Dedifferentiated amniotic fluid mesenchymal stem cell (primary cell): Measurements from ENCODE around the gene GDPD4.

Experiments
- DNase-seq: peaks from one replicate; pipeline ENCODE4 v3.0.0-alpha.2; 2016; ENCODE audit errors: extremely low spot score

The GDPD4 gene

GRCh38 chr11:77191823-77192495 is 109.5 kb downstream of the GDPD4 start:
- no peak for DNase-seq

DNA sequence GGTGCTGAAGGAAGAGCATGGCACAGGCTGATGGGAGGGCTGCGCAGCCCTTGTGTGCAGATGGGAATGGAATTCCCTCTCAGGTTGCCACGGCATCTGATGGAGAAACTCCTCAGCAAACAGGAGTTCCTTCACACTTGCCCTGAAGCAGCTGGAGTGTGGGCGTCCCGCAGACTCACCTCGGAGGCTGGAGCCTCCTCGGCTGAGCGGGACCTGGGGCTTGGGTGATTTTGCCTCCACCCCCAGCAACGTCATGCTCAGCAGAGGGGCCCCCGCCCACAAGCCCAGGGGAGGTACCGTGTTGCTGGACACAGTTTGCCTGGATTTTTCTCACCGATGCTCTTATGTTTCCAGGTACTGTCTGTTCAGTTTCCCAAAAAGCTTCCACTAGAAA is 110.1 kb downstream of the GDPD4 start:
- no peak for DNase-seq

GRCh38 chr11:77190331-77191075 is 111.0 kb downstream of the GDPD4 start:
- no peak for DNase-seq

DNA sequence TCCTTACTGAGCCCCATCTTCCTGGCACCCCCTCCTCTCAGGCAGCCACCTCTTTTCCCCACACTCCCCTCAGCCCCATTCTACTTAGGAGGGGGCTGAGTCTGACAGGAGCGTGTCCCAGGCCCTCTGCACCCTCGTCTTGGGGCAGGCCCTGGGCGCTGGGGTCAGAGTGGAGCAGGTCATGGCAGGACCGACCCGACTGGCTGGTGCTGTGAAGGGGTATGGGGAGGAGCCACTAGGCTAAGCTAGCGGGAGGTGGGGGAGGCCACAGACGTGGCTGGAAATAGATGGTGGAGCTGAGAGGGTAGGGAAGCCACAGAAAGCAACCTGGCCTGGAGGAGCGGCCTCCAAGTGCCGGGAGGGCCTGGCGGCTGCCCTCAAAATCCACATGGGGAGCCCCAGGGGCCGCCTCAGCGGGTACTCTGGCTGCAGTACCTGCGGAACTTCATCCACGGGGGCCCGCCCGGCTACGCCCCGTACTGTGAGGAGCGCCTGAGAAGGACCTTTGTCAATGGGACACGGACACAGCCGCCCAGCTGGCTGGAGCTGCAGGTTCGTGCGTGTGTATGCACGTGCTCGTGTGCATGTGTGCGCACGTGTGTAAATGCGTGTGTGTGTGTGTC is 111.8 kb downstream of the GDPD4 start:
- DNase-seq, result no peak

- no peak for DNase-seq
Observed at GRCh38 chr11:77188633-77189491, 112.6 kb downstream of the GDPD4 start.

DNA sequence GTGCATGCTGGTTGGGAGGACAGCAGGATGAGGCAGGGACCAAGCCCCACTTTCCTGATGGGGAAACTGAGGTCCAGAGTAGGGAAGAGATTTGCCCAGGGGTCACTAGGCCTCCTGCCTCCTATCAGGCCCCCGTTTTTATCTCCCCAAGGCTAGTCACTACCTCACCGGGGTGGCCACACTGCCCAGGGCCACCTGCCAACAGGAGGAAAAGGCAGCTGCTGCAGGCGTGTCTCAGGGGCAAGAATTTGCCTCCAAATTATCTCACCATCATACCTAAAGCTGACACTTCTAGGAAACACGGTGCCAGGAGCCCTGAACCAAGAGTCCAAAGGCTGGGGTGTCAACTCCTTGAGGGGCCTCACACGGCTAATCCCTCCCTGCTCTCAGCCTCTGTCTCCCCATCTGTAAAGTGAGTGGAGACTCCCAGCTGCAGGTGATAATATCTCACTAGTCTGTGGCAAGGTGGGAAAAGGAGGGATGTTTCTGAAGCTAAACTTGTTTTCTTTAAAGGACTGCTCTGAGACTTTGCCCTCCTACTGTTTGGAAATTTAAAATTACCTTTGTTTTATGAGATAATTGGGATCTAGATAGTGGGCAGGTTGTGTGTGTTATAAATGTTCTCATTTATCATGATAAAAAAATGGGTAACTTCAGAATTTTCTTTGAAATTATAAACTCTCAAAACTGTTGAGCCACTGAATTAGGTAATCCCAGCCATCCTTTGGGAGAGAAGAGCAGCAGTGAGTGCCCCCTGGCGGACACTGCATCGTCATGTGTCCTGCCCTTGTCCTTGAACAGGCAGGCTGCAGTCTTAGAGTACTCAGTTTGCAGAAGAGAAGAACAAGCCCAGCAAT is 113.5 kb downstream of the GDPD4 start:
- DNase-seq, result peak; percentile 81

- DNase-seq, result no peak
Observed at GRCh38 chr11:77187111-77187750, 114.3 kb downstream of the GDPD4 start.

DNA sequence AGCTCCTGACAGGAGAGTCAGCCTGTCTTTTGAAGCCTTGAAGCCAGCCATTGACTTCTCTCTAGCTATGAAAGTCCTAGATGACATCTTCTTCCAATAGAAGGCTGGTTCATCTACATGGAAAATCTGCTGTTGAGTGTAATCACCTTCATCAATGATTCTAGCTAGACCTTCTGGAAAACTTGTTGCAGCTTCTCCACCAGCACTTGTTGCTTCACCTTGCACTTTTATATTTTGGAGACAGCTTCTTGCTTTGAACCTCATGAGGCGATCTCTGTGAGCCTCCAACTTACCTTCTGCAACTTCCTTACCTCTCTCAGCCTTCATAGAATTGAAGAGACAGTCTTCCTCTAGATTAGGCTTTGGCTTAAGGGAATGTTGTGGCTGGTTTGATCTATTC is 115.2 kb downstream of the GDPD4 start:
- DNase-seq, result no peak

DNA sequence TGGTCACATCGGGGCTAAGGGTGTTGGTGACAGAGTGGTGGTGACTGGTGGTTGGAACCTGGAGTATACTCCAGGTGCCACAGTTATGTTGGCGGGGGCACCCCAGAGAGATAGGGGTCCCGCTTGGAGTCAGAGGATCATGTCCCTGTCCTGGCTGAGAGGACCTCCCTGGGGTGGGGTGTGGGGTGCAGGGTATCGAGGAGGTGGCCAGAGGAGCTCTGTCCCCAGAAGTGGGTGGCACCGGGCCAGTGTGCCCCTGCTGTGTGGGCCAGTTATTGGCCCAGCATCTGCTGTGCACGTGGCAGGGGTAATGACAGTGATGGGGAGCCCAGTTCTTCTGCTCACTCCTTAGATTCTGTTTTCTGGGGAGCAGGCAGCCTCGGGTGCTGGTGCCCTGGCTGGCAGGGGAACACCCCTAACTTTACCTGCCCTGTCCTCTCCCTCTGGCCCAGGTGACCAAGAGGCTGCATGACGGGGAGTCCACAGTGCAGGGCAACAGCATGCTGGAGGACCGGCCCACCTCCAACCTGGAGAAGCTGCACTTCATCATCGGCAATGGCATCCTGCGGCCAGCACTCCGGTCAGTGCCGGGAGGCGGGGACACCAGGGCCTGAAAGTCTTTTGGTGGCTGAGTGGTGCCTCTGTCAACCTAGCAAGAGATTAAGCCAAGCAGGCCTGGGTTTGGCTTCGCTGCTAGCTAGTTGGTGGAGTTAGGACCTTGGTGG is 117.2 kb downstream of the GDPD4 start:
- DNase-seq, result no peak

DNA sequence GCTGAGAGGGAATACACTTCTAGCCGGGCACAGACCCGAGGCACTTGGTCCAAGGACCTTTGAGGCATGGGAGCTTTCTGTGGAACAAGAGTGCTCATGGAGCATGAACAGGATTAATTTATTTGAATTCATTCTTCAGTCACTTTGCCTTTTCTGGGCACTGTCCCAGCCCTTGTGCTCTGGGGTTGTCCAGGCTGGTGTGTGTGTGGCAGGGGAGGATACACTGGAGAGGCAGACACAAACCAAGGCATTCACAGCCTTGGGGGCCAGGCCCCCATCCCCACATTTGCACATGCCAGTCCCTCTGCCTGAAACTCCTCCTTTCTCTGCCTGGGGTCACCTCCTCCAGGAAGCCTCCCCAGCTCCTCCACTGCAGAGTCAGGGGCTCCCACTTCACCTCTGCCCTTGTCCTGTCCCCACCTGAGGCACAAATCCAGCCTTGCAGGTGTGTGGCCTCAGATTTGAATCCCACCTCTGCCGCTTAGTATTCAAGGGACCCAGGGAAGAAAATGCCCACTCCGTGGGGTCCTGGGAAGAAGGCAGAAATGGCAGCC is 118.0 kb downstream of the GDPD4 start:
- no peak for DNase-seq

DNA sequence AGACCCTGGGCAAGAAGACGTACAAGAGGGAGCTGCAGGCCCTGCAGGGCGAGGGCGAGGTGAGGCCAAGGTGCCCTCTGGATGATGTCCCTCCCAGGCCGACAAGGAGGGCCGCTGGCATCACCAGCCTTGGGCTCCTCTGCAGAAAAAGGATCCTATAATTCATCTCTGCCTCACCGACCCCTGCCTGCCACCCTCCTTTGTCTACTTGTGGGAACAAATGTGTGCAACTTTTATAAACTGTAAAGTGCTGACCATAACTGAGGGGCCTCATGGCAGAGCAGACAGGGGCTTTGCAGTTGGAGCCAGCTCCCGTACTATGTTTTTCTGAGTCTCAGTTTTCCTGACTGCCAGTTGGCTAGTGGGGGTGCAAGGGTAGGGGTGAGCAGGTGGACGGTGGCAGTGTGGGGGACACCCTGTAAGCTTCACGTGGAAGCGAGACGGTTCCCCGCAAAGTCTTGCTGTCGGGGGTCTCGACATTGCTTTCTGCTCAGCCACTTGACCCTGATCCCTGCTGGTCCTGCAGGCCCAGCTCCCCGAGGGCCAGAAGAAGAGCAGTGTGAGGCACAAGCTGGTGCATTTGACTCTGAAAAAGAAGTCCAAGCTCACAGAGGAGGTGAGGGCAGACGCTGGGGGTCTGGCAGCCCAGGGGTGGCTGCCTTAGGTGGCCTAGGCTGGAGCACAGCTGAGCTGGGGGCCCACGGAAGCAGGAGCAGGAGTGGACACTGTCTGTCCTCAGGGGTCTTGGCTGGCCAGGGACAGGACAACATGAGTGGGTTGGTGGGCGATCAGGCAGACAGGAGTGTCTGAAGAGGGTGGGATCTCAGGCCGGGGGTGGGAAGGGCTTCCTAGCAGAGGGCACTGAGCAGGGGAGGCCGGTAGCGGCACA is 118.7 kb downstream of the GDPD4 start:
- no peak for DNase-seq

DNA sequence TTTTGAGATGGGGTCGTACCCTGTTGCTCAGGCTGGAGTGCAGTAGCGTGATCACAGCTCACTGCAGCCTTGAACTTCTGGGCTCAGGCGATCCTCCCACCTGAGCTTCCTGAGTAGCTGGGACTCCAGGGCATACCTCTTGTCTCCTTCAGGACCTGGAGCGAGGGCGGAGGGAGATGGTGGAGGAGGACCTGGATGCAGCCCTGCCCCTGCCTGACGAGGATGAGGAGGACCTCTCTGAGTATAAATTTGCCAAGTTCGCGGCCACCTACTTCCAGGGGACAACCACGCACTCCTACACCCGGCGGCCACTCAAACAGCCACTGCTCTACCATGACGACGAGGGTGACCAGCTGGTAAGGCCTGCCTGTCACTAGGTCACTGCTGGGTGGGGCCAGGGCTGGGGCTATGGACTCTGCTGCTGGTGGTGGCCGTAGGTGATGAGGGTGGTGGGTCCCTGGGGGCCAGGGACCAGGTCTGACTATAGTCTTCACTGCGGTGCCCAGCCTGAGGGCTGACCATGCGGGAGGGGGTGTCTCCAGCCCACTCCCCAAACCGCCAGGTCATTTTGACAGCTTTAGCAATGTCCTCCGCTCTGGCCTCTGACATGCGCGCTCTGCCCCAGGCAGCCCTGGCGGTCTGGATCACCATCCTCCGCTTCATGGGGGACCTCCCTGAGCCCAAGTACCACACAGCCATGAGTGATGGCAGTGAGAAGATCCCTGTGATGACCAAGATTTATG is 119.5 kb downstream of the GDPD4 start:
- no peak for DNase-seq

- no peak for DNase-seq
Observed at GRCh38 chr11:77181226-77181625, 120.3 kb downstream of the GDPD4 start.

GRCh38 chr11:77180346-77180745 is 121.1 kb downstream of the GDPD4 start:
- no peak for DNase-seq

DNA sequence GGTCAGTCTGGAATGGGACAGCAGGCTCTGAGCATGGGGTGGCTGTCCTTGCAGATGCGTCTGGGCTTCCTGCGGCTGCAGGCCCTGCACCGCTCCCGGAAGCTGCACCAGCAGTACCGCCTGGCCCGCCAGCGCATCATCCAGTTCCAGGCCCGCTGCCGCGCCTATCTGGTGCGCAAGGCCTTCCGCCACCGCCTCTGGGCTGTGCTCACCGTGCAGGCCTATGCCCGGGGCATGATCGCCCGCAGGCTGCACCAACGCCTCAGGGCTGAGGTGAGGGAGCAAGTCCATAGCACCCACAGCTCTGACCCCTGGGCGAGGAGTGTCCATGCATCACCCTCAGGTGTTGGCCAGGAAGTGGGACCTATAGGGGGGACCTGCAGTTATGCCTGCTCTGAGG is 121.8 kb downstream of the GDPD4 start:
- DNase-seq, result no peak

- no peak for DNase-seq
Observed at GRCh38 chr11:77179048-77179447, 122.4 kb downstream of the GDPD4 start.

DNA sequence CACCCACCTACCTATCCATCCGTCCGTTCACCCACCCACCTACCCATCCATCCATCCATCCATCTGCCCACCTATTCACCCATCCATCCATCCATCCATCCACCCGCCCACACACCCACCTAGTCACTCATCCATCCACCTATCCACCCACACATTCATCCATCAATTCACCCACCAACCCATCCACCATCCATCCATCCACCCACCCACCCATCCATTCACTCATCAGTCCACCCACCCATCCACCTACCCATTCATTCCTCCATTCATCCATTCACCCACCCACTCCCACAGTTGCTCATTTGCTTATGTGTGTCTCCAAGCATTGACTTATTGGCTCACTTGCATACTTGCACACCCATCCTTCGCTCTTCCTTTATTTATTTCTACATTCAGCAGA is 123.3 kb downstream of the GDPD4 start:
- DNase-seq, result no peak

GRCh38 chr11:77176996-77177395 is 124.5 kb downstream of the GDPD4 start:
- DNase-seq, result no peak
